ENCODE data around the gene ESR2. TPM values are rescaled to one million over a fixed set of nuclear protein-coding genes. Genes with fewer than 3 reads are reported as not detected.
A peak's percentile ranks its signal among the peaks of the same experiment; 100 is the strongest.

The ESR2 gene
- total and polyA plus RNA-seq, 4 donors, result 0.01 to 0.28 (median 0.09) TPM

- H3K36me3 ChIP-seq (ENCODE audit: control insufficient read depth in 4 of 4, insufficient read depth in 3 of 4, low read depth in 1 of 4, low read length in 3 of 4), result peaks cover 0 to 2% (median 0%) of the 10 kb centered on the region in 4 donors
- H3K9ac ChIP-seq (ENCODE audit: low read depth in 1 of 2, low read length in 2 of 2), result no peak overlapping the region
- TF ChIP-seq REST (IDR thresholded peaks at IDR 0.05) (no peak), MAX (IDR thresholded peaks at IDR 0.05) (no peak), TAF1 (conservative IDR thresholded peaks at IDR 0.05) (no peak), EGR1 (IDR thresholded peaks at IDR 0.05; ENCODE audit: low read depth in 2 of 2) (no peak), FOXA1 (IDR thresholded peaks at IDR 0.05) (no peak), RXRA (IDR thresholded peaks at IDR 0.05) (no peak), HNF4A (conservative IDR thresholded peaks at IDR 0.05) (no peak), RAD21 (IDR thresholded peaks at IDR 0.05) (no peak), SP1 (IDR thresholded peaks at IDR 0.05) (no peak), YY1 (IDR thresholded peaks at IDR 0.05) (no peak)
- H3K27me3 ChIP-seq (ENCODE audit: control insufficient read depth in 4 of 4, insufficient read depth in 4 of 4, low read length in 3 of 4), result no peaks in the 10 kb centered on the region
- H3K9me3 ChIP-seq (ENCODE audit: control insufficient read depth in 4 of 4, low read length in 3 of 4), result no peaks in the 10 kb centered on the region
- H3K27ac ChIP-seq (ENCODE audit: low read depth in 1 of 2, low read length in 2 of 2), result no peak overlapping the region
- no peak overlapping the region for H3K4me3 ChIP-seq (ENCODE audit: low read depth in 1 of 3, low read length in 3 of 3)
- no peak for DNase-seq (ENCODE audit: low spot score)
- H3K4me1 ChIP-seq (ENCODE audit: control insufficient read depth in 4 of 4, insufficient read depth in 4 of 4, low read length in 3 of 4), result no peaks in the 10 kb centered on the region
- WGBS, result 84% methylated on average over 1 of the region's 1 CpG
Measured at GRCh38 chr14:64061115-64061514, 233.1 kb downstream of the ESR2 start.

- no peak overlapping the region for H3K9ac ChIP-seq (ENCODE audit: low read depth in 1 of 2, low read length in 2 of 2)
- H3K9me3 ChIP-seq (ENCODE audit: control insufficient read depth in 4 of 4, low read length in 3 of 4), result no peaks in the 10 kb centered on the region
- no peaks in the 10 kb centered on the region for H3K27me3 ChIP-seq (ENCODE audit: control insufficient read depth in 4 of 4, insufficient read depth in 4 of 4, low read length in 3 of 4)
- TF ChIP-seq RAD21 (IDR thresholded peaks at IDR 0.05), result peak; percentile 88 to 89
- TF ChIP-seq CTCF (IDR thresholded peaks at IDR 0.05; ENCODE audit: low read depth, low read length, missing input control), result peak; percentile 78
- TF ChIP-seq YY1 (IDR thresholded peaks at IDR 0.05), result no peak
- DNase-seq (ENCODE audit: low spot score), result no peak
- H3K4me1 ChIP-seq (ENCODE audit: control insufficient read depth in 4 of 4, insufficient read depth in 4 of 4, low read length in 3 of 4), result no peaks in the 10 kb centered on the region
- 84% methylated on average over 5 of the region's 5 CpGs for whole genome bisulfite sequencing
- no peak overlapping the region for H3K4me3 ChIP-seq (ENCODE audit: low read depth in 1 of 3, low read length in 3 of 3)
- no peak overlapping the region for H3K27ac ChIP-seq (ENCODE audit: low read depth in 1 of 2, low read length in 2 of 2)
- peaks cover 0 to 2% (median under 1%) of the 10 kb centered on the region in 4 donors for H3K36me3 ChIP-seq (ENCODE audit: control insufficient read depth in 4 of 4, insufficient read depth in 3 of 4, low read depth in 1 of 4, low read length in 3 of 4)
Measured at GRCh38 chr14:64060648-64061096, 233.5 kb downstream of the ESR2 start.

- H3K27ac ChIP-seq (ENCODE audit: low read depth in 1 of 2, low read length in 2 of 2), result no peak overlapping the region
- 91% methylated on average over 1 of the region's 1 CpG for WGBS
- H3K27me3 ChIP-seq (ENCODE audit: control insufficient read depth in 4 of 4, insufficient read depth in 4 of 4, low read length in 3 of 4), result no peaks in the 10 kb centered on the region
- no peak overlapping the region for H3K9ac ChIP-seq (ENCODE audit: low read depth in 1 of 2, low read length in 2 of 2)
- peaks cover 0 to 2% (median under 1%) of the 10 kb centered on the region in 4 donors for H3K36me3 ChIP-seq (ENCODE audit: control insufficient read depth in 4 of 4, insufficient read depth in 3 of 4, low read depth in 1 of 4, low read length in 3 of 4)
- H3K4me3 ChIP-seq (ENCODE audit: low read depth in 1 of 3, low read length in 3 of 3), result no peak overlapping the region
- TF ChIP-seq CTCF (IDR thresholded peaks at IDR 0.05; ENCODE audit: low read depth, low read length, missing input control), result no peak
- H3K9me3 ChIP-seq (ENCODE audit: control insufficient read depth in 4 of 4, low read length in 3 of 4), result no peaks in the 10 kb centered on the region
- no peak for DNase-seq (ENCODE audit: low spot score)
- H3K4me1 ChIP-seq (ENCODE audit: control insufficient read depth in 4 of 4, insufficient read depth in 4 of 4, low read length in 3 of 4), result no peaks in the 10 kb centered on the region
Measured at GRCh38 chr14:64060199-64060545, 234.0 kb downstream of the ESR2 start.

Measured in liver (tissue), 9 donors.